Right forelimb (tissue), 1 donor: ENCODE results near the gene MYH11.

ENCODE experiments used
- DNase-seq: peaks from one replicate; pipeline ENCODE4 v3.0.0-alpha.2; 2018

The MYH11 gene

GRCh38 chr16:15856901-15857698, at the start of gene MYH11:
Gene MYH11, minus strand, starts transcription at chr16:15857028. Its CDS starts 18,776 bp downstream, at chr16:15838252.
- no peak for DNase-seq

GRCh38 chr16:15906439-15906838, 49.6 kb upstream of the MYH11 start:
- DNase-seq: no peak

GRCh38 chr16:15903960-15904359, 47.1 kb upstream of the MYH11 start:
- DNase-seq: no peak

GRCh38 chr16:15900901-15901500, 44.2 kb upstream of the MYH11 start:
- DNase-seq: no peak

- DNase-seq: no peak
Measured at GRCh38 chr16:15900357-15900756, 43.5 kb upstream of the MYH11 start.

GRCh38 chr16:15899538-15900100, 42.8 kb upstream of the MYH11 start:
- no peak for DNase-seq

GRCh38 chr16:15898654-15899053, 41.8 kb upstream of the MYH11 start:
- DNase-seq: no peak

GRCh38 chr16:15897834-15898254, 41.0 kb upstream of the MYH11 start:
- no peak for DNase-seq

- no peak for DNase-seq
Measured at GRCh38 chr16:15897121-15897780, 40.4 kb upstream of the MYH11 start.

- no peak for DNase-seq
Measured at GRCh38 chr16:15894571-15895374, 37.9 kb upstream of the MYH11 start.

GRCh38 chr16:15891508-15891907, 34.7 kb upstream of the MYH11 start:
- DNase-seq: no peak

GRCh38 chr16:15888072-15888976, 31.5 kb upstream of the MYH11 start, which contains the start of gene CEP20:
Gene CEP20, minus strand, starts transcription at chr16:15888603. Its CDS starts 18 bp downstream, at chr16:15888585.
- DNase-seq: peak; percentile 98

- no peak for DNase-seq
Measured at GRCh38 chr16:15887283-15887682, 30.5 kb upstream of the MYH11 start.

- DNase-seq: no peak
Measured at GRCh38 chr16:15886078-15886477, 29.2 kb upstream of the MYH11 start.

GRCh38 chr16:15885560-15886001, 28.8 kb upstream of the MYH11 start:
- DNase-seq: no peak

GRCh38 chr16:15882563-15882962, 25.7 kb upstream of the MYH11 start:
- no peak for DNase-seq

GRCh38 chr16:15881794-15882379, 25.1 kb upstream of the MYH11 start:
- no peak for DNase-seq

GRCh38 chr16:15880434-15881308, 23.8 kb upstream of the MYH11 start:
- no peak for DNase-seq

GRCh38 chr16:15879255-15879811, 22.5 kb upstream of the MYH11 start:
- DNase-seq: no peak

GRCh38 chr16:15876503-15876902, 19.7 kb upstream of the MYH11 start:
- DNase-seq: no peak
